CMK (cell line): ENCODE results near the gene TMEM80.

ENCODE experiments used
- DNase-seq: peaks from one replicate; pipeline ENCODE4 v3.0.0-alpha.2; 2010; ENCODE audit warnings: low read depth

TMEM80 gene

DNA sequence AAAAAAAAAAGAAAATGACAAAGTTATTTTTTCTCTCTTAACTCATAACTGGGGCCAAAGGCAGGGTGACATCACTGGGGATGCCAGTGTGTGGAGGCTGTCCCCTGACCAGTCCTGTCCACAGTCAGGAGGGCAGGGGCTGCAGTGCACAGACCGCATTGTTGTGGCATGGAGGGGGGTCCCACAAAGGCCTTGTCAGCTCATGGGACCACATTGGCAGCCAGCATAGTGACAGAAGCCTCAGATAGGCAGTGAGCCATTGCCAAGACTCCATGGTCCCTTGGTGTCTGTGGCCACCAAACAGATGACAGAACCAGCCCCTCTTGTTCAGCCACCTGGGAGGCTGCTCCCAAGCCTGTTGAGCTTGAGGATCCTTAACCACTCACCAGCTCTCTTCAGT, 4.1 kb downstream of the TMEM80 start:
- DNase-seq: no peak

DNA sequence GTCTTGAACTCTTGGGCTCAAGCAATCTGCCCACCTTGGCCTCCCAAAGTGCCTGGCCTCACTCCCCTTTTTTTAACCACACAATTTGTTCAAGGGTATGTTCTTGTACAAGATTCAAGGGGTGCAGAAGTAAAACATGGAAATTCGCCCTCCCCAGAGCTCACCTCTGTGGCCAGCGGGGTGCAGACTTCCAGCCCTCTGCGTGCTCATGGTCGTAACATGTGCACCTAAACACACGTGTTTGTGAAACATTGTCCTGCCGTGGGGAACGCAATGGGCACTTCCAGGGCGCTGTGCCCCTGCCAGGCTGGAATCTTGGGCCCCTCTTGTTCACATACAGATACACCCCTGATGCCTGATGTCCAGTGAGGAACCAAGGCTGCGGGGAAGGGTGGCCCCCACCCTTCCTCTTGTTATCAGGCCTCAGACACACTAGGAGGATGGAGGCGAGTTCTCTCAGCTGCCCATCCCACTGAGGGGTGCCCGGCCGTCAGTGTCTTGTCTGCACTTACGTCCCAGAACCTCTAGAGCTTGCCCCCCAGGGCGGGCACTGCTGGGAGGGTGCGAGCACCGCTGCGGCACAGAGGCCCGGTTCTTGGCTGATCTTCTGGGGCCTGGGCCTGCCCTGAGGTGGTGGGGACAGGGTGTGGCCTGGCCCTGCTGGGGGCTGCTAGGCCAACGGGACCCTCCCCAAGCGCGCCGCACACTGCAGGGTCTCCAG, 6.3 kb downstream of the TMEM80 start:
- DNase-seq: no peak

DNA sequence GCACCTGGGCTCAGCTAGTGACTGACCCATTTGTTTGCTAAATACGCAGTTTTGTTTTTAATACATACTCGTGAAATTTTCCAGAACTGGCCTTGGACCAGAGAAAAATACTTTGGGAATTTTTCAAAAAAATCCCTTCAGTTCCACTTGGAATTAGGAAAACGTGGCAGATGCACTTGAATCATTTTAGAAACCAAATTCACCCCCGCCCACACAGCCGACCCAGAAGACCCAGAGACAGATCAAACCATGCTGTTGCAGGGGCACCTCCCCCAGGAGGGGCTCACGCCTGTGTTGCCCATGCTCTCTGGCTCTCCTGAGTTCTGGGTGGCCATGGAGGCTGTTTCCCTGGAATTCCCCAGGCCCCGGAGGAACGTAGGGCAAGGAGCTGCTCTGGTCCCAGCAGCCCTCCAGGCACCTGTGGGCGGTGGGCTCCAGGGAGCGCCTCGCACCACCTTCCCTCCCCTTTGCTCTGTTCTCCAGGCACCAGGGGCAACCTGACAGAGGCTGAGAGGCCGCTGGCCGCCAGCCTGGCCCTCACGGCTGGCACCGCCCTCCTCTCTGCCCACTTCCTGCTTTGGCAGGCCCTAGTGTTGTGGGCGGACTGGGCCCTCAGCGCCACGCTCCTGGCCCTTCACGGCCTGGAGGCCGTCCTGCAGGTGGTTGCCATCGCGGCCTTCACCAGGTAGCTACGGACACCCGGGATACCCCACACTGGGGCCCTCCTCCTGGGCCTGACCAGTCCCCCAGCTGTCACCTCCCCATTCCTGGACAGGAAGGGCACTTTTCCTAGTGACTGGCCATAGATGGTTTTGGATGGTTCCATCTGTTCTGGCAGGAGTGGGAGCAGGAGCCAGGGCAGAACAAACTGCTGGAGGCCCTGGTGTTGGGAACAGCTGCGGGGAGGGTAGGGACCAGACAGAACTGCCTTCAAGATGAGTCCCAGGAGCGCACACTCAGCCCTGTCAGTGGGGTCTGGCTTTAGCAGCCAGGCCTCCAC, 7.1 kb downstream of the TMEM80 start:
- no peak for DNase-seq

DNA sequence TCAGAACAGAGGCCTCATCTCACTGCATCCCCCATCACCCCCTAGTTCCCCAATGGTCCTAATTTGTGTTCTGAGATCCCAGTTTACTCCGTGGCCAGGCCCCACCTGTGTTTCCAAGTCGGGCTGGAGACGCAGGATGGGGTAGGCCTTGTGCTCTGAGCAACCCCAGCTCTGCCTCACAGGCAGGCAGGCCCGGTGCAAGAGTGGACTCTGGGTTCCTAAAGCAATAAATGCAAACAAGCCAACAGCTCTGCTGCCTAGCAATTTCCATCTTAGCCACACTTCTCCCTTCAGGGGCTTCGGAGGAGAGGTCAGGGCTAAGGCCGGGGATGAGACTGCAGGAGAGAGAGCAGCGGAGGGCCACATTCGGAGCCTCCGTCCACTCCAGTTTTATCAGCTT, 7.9 kb downstream of the TMEM80 start:
- no peak for DNase-seq

DNA sequence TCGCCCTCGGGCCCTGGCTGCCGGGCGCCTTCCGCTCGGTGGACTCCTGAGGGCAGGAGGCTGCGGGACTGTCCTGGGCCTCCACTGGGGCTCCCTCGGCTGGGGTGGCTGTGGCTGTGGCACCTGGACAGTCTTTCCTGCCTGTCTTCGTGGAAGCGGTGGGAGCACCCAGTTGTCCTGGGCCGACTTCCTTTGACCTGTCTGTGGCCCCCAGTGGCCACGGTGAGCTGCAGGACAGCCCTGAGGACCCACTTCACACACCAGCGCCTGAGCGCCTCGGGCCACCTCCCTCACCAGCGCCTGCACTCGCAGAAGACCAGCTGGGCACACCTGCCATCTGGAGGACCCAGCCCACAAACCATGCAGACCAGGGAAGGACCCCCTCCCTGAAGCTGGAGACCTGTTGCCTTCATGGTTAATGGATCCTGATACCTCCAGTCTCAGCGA, 8.6 kb downstream of the TMEM80 start:
- no peak for DNase-seq

DNA sequence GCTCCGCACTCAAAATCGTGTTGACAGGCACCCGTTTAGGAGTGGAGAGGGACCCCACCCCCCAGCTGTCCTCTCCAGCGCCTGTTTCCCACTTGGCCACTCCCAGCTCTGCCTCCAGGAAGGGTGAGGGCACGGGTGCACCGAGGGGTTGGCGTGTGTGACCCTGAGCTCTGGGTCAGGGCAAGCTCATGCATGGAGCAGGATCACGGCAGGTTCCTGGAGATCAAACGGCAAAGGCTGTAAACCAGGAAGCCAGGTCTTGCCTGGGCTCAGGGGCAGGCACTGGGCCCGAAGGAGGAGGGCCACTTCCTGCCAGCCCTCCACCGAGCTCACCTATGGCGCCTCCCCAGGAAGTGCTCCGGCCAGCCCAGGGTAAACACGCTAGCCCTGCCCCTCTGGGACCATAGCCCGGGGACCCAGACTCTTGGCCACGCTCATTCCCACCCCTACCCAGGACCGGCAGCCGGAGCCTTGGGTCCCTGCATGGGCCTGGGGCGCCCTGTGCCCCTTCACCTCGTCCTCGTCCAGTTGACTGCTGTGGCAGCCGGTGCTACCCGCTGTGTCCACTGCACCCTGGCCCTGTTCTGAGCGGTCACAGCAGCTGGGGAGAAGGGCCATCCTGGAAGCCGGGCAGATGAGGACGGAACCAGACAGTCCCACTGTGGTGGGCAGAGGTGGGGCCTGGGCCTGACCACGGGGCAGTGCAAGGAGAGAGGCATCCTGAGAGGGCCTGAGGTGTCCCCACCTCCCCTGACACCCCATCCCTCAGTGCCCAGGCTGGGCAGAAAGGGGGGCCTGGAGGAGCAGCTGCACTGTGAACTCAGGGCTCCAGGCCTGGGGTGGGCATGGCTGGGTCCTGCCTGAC, 9.4 kb downstream of the TMEM80 start:
- no peak for DNase-seq

DNA sequence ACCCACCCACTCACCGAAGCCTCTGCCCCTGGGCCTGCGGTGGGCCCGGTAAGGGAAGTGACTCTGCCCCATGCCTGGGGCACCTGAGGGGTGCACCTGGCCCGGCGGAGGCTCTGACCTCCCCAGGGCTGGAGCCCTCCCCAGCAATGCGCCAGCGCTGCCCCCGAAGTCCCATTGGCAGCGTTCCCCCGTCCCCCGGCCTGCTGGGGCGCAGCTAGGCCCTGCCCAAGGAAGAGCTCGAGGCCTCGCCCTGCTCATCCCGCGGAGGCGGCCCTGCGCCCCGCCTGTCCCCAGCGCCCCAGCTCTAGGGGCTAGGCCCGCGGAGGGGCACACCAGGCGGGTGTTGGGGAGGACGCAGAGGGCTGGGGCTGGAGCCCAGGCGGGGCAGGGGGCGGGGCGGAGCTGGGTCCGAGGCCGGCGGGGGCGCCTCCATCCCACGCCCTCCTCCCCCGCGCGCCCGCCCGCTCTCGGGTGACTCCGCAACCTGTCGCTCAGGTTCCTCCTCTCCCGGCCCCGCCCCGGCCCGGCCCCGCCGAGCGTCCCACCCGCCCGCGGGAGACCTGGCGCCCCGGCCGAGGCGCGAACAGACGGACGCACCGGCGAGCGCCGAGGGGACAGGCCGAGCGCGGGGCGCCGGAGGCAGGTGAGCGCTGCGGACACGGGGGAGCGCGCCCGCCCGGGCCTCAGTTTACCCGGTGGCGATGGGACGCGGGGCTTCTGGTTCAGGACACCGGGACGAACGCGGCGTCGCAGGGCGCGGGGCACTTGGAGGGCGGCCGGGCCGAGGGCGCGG, 10.2 kb downstream of the TMEM80 start, which contains the start of gene EPS8L2:
EPS8L2 (plus strand) TSS at position 586 of the 793 bp plus-strand sequence. CDS start 3,177 bp downstream, outside the sequence.
- no peak for DNase-seq

DNA sequence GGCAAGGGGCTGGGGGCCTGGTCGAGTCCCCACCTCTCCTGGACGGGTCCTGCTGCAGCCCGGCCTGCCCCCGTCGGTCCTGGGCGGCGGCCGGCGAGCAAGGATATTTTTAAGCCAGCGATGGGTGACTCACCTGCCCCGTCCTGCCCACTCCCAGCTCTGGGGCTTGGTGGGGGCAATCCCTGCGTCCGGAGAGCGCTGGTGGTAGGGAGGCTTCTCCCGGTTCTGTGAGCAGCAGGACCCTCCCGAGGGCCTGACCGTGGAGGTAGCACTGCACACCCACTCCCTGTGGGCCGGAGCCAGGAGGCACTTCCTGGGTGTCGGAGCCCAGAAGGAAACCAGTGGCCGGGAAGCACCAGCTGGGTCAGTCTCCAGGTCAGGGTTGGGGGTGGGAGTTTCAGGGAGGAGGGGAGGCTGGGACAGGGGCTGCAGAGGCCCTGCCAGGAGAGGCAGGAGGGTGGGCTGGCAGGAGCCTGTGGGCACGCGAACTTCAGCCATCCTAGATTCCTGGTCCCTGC, 10.9 kb downstream of the TMEM80 start:
- DNase-seq: no peak

DNA sequence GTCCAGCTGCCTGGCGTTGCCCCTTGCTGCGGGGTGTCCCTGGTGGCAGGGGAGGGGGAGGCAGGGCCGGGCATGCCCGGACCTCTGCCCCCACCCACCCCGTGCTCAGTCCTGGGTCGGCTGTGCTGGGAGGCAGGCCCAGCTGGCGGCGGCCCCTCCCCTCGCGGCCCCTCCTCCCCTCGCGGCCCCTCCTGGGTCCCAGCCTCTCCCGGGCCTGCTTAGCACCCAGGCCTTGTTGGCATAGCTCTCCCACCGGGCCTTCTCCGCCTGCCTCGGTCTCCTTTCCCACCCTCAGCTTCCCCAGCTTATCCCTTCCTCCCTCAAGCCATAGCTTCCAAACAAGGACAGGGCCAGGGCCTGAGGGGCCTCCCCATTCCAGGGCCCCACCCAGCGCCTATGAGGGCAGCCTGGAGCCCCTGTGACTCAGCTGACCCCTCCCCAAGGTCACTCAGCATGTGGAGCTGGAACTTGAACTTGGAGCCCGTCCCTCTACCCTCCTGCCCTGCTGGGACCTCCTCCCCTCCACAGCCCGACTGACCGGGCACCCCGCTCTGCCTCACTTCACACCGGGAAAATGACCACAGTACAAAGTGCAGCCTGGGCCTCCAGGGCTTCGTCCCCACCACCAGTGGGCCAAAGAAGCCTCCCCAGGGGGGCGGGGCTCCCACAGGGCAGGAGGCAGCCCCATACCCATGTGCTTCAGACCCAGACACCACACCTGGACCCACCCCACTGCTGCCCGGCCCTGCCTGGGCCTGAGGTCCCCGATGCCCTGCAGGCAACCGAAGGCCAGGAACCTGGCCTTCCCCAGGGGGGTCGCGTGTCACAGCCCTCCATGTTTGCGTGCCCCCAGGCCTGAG, 11.6 kb downstream of the TMEM80 start:
- DNase-seq: no peak

DNA sequence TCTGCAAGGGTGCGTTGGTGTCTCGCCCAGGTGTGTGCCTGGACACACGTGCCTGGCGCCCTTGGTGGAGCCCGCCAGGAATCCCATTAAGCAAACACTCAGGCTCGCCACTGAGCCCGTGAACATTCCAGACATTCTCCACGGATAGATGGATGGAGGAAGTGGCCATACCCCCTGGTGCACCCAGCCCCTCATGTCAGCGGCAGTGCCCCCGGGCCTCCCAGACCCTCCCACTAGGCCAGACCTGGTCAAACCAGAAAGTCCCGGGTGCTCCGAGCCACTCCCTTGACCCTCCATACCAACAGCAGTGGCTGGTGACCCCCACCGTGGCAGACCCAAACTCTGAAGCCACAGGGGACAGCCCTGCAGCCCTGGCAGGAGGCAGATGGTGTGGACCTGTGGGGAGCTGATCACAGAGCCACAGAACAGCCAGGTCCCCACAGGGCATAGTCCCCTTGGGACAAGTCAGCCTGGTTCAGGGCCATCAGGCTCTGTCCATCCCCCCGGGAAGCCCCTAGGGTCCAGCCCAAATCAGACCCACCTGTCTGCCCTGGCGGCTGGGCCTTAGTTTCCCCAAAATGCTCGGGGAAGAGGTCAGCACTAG, 12.3 kb downstream of the TMEM80 start:
- DNase-seq: no peak

DNA sequence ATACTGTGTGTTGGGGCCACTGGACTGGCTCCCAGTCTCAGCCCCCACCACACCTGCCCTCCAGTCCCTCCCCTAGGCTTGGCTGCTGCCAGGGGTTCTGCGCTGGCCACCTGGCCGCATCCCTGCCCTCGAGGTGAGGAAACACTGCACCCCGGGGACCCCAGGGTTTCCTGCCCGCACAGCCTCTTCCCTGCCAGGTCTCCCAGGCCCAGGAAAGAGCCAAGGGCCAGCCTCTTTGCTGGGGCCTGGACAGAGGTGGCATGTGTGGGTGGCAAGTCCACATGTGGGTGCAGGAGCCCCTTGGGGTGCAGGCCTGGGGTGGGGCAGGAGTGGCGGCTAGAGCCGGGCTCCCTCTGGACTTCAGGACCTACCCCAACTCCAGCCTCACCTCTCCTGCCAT, 12.9 kb downstream of the TMEM80 start:
- no peak for DNase-seq

DNA sequence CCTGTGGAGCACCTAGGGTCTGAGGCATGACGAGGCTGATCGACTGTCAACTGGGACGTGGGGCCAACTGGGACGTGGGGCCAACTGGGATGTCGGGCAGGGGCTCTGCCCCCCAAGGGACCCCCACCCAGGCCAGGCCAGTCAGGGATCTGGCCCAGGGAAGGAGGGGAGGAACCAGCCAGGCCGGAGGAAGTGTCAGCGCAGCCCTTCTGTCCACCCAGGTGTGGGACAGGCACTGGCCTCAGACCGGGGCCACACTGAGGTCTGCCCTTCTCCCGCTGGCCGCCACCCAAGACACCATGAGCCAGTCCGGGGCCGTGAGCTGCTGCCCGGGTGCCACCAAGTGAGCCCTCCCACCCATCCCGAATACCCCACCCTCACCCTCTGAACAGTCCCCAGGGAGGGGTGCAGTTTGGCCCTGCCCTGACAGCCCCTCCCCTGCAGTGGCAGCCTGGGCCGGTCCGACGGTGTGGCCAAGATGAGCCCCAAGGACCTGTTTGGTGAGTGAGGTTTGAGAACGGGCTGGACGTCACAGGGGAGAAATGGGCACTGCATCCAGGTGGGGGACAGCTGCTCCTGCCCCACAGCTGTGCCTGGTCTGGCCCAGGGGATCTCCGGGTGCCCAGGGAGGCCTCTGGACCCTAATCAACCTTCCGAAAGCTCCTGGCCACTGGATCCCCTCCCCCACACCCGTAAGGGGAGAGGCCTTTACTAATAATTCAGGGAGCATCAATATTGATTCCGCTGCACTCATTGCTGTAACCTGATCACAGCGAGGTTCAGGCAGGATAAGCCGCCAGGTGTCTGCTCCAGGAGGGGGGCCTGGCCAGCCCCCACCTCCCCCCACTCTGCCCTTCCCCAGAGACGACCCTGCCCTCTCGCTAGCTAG, 13.7 kb downstream of the TMEM80 start:
- DNase-seq: no peak

DNA sequence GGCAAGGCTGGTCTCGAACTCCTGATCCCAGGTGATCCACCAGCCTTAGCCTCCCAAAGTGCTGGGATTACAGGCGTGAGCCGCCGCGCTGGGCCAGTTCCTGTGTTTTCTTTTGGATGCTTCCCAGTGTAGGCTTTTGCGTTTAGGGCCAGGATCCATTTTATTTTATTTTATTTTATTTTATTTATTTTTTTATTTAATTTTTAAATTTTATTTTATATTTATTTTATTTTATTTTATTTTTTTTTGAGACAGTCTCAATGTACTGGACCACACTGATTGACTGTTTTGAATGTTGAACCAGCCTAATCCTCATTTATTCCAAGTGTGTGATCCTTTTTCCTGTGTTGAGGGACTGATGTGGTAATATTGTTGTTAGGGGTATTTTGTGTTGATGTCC, 18.8 kb downstream of the TMEM80 start:
- DNase-seq: no peak

DNA sequence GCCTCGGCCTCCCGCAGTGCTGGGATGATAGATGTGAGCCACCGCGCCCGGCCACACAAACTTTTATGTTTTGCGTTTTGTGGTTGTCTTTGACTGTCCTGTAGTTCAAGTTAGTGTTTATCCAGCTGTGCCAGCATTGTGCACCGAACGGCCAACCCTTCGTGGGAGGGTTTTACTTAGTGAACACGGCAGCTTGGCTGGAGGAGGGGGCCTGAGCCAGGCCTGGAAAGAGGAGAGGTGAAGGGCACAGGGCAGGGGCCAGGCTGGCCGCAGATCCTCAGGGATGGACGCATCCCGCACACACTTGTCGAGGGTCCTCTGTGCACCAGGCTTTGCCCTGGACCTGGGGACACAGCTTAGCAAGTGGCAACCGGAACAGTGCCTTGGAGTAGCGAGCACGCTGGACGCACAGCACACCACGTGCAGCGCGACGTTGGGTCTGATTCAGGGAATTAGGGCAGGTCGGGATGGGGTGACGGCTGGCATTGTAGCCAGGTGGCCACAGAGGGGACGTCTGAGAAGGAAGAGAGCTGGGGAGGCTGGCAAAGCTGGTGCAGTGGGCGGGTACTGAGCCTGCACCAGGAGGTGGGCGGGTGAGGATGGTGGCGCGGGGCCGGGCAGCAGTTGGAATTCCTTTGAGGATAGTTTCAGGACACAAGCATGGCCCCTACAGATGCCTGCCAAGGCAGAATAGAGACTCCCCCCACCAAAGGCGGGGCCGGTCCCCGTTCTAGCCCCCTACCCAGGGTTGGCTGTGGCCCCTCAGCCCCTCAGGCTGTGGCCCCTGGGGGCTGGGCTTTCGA, 23.8 kb downstream of the TMEM80 start:
- no peak for DNase-seq

DNA sequence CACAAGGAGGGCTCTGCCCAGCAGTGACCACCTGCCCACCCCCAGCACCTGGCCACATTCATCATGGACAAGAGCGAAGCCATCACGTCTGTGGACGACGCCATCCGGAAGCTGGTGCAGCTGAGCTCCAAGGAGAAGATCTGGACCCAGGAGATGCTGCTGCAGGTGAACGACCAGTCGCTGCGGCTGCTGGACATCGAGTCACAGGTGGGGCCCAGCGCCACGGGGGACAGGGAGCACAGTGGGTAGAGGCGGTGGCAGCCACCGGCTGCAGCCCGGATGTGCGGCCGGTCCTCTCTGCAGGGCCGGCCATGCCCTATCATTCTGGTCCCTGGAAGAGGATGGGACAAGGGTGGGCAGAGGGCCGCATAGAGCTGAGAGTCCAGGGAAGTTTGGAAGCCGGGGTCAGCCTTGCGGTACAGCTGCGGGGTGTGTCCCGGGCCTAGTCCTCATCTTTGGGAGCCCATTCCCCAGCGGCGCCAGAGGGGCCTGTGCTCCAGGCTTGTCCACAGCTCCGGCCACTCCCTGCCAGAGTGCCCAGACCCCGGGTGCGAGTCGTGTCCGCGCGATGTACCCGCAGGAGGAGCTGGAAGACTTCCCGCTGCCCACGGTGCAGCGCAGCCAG, 24.5 kb downstream of the TMEM80 start:
- DNase-seq: no peak

DNA sequence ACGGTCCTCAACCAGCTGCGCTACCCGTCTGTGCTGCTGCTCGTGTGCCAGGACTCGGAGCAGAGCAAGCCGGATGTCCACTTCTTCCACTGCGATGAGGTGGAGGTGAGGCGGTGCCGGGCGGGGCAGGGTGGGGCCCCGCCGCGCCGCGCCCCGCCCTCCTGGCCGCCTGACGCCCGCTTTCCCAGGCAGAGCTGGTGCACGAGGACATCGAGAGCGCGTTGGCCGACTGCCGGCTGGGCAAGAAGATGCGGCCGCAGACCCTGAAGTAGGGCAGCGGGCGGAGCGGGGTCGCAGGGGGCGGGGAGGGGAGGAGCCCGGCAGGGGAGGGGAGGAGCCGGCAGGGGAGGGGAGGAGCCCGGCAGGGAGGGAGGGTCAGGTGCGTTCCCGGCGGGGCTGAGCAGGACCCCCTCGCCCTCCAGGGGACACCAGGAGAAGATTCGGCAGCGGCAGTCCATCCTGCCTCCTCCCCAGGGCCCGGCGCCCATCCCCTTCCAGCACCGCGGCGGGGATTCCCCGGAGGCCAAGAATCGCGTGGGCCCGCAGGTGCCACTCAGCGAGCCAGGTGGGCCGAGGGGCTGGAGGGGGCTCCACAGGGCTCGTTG, 25.1 kb downstream of the TMEM80 start:
- no peak for DNase-seq

DNA sequence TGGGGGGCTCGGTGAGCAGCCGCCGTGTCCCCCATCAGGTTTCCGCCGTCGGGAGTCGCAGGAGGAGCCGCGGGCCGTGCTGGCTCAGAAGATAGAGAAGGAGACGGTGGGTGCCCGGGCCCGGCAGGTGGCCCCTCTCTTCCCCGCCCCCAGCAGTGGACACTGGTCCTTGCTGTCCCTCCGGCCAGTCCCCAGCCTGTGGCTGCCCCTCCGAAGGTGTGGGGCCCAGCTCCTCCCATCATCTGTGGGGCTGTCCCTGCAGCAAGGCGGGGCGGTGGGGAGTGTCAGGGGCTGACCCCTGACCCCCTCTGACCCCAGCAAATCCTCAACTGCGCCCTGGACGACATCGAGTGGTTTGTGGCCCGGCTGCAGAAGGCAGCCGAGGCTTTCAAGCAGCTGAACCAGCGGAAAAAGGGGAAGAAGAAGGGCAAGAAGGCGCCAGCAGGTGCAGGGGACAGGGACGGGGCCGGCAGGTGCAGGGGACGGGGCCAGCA, 25.7 kb downstream of the TMEM80 start:
- no peak for DNase-seq
